ENCODE measurements around the gene IL1RAP. TPM values are rescaled to one million over a fixed set of nuclear protein-coding genes. Genes with fewer than 3 reads are reported as not detected.

The IL1RAP gene
- polyA plus RNA-seq, 1 donor = 8.9 TPM

DNA sequence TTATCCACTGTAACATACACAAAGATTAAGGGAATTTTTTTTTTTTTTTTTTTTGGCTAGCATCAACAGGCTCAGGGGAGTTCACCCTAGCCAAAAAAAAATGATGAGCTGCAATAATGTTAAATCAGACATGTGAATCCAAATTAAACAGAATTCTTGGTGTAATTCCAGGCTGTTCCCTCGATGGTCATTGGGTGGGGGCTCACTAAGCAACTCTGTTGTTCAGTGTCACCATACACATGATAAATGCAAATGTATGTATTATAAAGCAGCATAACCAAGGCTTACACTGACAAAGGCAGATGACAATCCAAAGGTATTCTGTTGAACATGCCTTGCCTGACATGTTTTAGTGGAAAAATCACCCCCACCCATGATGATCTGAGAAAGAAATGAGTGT lies 29.0 kb downstream of the IL1RAP start:
- DNase-seq (ENCODE audit: low read depth) = no peak

DNA sequence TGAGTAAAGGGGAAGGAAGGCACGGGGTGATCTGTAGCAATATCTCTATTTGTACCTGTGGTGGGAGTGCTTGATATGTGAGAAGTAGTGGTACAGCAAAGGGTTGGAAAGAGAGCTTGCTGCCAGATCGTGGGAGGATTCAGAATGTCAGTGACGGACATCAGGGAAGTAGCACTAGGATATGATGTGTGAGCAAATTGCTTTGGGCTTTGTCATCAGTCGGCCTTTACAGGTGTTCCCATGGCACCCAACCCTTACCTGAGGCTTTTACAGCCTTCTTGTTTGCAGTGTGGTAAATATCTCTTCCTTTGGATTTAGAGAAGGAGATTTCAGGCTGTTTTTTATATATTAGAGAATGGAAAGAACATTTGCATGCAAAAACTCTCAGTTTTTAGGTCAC lies 29.8 kb downstream of the IL1RAP start:
- DNase-seq (ENCODE audit: low read depth) = no peak

DNA sequence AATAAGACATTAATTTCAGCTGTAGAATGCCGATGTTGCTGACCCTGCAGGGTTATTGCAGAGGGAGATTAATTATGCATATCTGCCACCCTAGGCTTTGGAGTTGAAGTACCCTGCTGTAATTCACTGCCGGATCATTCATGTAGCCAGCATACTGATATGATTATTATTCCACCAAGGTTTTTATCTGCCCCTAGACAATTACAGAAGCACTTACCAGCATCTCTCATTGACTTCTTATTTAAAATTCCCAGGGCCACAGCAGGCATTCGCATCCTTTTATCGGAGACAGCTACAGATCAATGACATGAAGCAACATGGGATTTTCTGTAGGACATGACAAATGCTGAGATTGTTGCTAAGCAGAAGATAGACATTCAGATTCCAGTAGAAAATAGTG lies 31.3 kb downstream of the IL1RAP start:
- no peak for DNase-seq (ENCODE audit: low read depth)

DNA sequence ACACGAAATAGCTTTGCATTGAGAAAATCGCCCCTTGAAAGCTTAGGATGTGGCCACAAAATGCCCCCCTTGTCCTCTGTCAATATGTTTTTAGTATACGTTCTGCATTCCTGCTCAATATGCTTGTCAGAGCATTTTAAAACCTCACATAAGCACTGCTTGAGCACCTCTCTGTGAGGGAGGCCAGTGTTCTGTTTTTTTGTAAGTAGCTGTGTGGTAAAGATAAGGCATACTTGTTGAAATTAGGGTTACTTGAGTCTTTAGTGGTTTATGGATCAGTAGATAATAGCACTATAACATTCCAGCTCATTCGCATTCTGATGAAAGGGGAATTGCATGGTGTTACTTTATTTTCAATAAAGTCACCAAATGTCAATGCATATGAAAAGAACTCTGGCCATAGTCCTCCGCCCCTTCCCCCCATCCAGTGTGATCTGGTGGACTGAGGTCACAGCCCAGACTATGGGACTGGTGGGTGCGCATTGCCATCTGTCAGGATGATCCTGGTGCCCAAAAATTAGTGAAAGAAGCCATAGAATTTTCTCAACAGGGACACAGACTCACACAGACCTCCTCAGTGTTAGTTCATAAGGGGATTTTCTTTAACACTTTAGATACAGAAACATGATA lies 33.1 kb downstream of the IL1RAP start:
- no peak for DNase-seq (ENCODE audit: low read depth)

DNA sequence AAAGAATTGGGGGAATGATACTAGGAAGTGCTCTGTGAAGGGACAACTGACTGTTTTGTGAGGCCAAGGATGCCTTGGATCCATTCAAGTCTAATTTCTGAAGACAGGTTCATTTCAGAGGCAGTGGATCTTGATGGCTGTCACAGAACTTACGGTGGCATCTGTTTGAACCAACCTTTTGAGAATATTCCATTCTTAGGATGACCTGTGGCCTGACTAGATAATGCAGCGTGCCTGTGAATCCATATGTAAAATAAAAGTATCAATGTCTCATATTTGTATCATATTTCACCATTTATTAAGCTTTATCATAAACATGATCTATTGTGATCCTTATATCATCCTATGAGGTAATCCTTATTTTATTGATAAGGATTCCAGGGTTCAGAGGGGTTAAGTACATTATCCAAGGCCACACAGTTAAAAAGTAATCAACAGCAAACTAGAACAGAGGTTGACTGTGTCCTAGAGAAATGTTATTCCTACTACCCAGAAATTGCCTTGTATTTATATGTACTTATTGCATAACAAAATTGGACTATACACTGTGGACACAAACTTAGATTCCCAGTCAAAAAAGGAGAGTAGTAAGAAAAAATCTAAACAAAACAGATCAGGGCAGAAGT lies 34.3 kb downstream of the IL1RAP start:
- no peak for DNase-seq (ENCODE audit: low read depth)

DNA sequence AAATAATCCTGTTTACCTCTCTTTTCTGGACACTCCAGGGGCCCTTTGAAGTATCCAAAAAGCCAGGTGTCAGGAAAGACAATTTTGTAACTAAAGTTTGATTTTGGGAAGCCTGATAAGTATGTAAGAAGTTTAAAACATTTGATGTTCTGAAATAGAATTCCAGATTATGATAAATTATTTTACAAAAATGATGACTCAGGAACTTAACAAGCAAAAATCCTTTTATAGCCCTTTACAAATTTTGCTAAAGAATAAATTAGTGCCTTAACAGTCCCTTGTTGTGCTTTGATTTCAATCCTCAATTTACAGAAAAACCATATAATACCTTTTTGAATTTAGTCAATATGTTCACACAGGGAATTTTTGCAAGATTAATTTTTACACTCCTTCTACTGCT lies 38.1 kb downstream of the IL1RAP start:
- no peak for DNase-seq (ENCODE audit: low read depth)

DNA sequence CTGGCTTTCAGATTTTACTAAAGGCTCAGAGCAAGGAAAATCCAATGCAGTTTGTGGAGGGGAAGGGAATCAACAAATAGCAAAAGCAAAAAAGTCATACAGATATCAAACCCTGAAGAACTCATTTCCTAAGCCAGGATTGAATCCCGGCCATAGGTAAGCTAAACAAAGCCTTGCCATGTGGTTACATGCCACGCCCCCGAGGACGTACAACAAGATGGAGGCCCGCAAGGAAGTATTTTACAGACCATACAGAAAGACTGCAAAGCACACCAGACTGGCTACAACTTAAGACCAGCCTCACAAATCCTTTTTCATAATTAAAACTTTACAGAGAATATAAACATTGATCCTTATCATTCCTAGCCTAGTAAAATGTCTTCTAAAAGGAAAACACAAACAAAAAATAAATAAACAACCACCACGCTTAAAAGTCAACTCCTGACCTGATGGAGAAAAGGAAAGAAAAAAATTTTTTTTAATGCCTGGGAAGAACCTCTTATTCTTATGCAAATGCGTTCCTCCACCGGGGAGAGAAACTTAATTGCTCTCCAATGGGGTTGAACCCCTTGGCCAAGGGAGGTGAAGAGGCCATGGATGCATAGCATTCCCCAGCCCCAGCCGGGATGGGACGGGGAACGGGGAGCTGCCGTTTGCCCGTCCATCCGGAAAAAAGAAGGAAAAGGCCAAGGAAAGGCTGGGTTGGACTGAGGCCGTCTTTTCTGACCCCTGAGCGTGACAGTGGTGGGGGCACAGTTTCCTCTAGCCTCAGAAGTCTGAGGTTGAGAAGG lies 39.3 kb downstream of the IL1RAP start:
- no peak for DNase-seq (ENCODE audit: low read depth)

DNA sequence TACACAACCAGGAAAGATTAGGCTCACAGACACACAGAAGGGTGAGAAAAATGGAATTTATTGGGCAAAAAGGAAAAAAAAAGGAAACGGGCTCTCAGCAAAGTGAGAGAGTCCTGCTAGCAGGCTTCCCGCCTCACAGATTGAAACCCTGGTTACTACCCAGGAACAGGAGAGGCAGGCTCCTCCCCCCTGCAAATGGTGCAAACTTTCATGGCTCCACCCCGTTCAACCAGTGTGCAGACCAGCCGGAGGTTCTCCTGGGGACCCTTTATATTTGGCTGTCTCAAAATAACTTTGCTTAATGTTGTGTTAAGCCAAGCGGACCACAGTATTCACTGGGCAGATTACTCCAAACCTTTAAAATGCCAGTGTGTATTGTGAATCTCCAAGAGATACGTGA lies 40.3 kb downstream of the IL1RAP start:
- DNase-seq (ENCODE audit: low read depth) = no peak

DNA sequence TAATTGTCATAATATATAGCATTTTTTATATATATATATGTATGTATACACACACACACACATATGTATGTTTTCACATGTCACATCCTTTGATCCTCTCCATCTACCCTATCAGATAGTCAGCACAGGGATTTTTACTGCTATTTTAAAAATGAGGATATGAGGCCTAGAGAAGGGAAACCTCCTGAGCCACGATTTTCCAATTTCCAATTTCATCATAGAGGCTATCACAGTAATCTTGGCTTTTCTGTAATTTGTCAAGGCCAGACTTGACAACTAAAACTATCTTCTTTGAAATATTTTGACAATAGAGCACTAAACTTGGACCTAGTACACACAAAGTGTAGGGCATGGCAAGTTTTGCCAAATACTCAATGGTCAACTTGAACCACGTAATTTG lies 42.5 kb downstream of the IL1RAP start:
- DNase-seq (ENCODE audit: low read depth) = no peak

DNA sequence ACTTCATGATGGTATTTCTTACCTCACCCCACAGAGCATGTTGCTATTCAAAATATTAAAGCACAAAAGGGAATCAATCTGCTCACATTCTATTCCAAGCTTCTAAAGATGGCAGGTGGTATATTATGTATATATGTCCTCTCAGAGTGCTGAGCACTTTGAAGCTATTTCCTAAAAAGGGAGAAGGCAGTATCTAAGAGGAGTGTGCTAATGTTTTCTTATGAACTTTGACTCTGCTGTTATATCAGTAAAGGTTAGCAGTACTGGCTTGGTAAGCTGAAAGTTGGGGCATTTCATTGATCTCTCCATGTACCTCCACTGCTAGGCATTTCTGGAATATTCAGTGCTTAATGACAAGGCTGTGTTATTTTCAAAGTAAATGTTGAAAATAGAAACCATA lies 43.4 kb downstream of the IL1RAP start:
- no peak for DNase-seq (ENCODE audit: low read depth)

DNA sequence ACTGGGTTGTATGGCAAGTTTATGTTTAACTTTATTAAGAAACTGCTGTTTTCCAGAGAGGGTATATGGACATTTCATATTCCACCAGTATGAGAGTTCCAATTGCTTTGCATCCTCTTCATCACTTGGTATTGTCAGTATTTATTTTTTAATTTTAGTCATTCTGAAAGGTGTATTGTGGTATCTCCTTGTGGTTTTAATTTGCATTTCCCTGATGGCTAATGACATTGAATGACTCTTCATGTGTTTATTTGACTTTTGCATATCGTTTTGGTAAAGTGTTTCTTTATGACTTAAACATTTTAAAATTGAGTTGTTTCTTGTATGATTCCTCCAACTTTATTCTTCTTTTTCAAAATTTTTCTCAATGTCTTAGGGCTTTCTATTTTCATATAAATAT lies 44.4 kb downstream of the IL1RAP start:
- DNase-seq (ENCODE audit: low read depth) = no peak

DNA sequence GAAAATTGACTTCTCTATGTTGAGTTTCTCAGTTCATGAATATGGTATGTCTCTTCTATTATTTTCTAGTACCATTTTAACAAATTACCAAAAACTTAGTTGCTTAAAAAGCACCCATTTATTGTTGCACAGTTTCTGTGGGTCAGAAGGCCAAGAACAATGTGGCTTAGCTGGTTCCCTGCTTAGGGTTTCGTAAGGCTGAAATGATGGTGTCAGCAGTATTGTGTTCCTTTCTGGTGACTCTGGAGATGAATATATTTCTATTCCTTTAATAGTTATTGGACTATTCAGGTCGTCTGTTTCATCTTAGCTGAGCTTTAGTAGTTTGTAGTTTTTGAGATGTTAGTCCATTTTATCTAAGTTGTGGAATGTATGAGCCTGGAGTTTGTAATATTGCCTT lies 44.9 kb downstream of the IL1RAP start:
- DNase-seq (ENCODE audit: low read depth) = no peak

DNA sequence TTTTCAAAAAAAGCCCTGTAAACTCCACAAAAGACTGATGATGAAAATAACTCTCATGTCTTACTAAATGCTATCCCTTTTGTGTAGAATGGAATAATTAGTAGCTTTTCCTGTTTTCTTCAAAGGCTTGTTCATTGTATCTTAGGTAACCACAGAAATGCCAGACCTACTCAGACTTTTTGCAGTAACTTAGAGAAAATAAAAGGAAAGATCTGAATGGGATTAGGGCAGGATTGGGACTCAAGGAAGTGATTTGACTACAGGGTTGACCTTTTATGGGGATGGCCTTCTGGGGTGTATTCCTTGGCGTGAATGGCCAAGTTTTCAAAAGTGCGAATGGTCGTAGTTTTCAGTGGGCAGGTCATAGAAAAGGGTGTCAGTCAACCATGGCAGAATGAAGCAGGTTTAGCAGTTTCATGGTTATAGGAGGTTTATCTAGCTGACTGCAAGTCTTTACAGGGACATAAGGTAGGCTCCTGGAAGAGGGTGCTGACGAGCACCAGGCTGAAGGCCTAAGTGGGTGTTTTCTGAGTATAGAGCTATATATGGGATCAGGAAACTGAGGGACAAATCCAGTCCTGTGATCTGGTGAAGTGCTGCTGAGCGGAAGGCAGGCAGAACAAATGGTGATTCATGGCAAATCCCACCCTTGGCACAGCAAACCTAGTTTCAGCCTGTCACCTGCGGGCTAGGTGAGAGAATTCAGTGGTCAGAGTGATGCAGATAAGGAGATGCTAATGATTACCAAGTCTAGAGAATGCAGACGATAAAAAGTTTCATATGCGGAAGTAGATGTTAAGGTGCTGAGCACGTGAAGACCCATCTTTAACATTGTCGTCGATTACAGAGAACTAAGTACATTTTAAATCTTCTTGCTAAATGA lies 46.4 kb downstream of the IL1RAP start:
- no peak for DNase-seq (ENCODE audit: low read depth)

DNA sequence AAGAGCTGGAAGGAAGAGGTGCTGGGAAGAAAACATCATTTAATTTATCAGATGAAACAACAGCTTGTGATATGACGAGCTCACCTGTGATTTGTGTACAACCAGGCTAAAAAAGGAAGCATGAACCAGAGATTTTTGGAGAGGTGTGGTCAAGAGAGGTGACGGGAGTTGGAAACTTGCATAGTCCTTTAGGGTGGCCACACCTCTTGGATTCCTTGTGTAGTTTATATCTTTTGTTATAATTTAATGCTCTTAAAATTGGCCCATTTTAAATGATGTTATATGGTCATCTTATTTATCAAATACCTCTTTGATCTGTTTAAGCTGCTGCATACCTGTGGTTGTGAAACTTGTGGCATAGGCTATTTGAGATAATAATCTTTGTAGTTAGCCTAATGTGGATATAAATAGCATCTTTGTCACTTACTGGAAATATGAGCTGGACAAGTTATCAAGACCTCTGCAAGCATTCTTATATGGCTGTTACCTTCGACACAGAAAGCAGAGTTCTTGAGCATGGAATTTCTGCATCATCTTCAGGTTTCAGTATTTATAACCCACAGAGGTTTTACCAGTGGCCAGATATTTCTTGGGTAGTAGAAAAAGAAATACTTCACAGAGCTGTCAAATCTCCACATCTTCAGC lies 49.1 kb downstream of the IL1RAP start:
- no peak for DNase-seq (ENCODE audit: low read depth)

DNA sequence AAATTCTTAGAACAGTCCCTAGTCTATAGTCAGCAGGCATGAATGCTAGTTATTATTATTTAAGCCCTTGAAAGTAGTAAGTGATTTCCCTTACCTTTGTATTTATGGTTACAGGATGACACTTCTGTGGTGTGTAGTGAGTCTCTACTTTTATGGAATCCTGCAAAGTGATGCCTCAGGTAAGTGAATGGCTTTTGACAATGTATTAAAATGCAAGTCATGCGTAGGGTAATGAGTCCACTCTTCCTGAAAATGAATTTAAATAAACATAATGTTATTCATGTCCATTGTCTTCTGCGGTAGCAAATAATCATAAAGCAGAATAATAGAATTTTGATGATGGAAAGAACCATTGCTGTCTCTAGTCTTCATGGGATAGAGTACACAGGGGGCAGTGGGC lies 50.3 kb downstream of the IL1RAP start:
- no peak for DNase-seq (ENCODE audit: low read depth)

DNA sequence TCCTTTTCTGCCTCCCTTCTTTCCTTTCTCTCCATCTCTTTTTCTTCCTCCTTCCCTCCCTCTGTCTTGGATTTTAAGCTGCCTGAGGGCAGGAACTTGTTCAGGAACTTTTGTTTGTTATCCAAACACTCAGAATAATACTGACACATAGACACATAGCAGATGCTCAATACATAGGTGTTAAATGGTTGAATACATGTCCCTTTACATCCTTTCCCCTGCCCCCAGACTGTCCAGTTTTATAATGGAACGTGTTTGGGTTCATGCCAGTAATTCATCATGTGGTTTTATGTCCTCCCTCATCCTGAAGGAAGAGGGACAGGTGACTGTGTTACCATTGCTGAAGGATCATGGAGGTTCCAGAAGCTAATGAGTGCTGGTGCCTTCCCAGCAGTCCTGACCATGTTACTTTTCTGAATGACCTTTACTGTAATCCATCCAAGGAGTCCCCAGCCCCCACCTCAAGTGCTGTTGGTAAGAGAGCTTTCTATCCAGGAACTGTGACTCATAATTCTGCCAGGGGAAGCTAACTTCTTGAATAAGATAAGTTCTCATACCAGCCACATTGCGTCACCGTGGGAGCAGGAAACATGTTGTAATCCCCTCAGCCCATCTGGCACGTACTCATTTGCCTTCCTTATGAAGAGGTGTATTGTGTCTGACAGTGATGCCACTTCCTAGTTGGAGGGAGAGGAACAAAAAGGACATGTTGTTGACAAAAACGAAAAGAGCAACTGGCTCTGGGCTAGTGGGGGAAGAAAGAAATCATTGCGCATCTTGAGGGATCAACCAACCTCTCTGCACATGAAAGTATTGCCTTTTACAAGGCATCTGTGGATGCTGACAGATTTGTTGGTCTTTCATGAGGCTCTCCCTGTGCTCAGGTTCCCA lies 52.4 kb downstream of the IL1RAP start:
- DNase-seq (ENCODE audit: low read depth) = peak; percentile 26

DNA sequence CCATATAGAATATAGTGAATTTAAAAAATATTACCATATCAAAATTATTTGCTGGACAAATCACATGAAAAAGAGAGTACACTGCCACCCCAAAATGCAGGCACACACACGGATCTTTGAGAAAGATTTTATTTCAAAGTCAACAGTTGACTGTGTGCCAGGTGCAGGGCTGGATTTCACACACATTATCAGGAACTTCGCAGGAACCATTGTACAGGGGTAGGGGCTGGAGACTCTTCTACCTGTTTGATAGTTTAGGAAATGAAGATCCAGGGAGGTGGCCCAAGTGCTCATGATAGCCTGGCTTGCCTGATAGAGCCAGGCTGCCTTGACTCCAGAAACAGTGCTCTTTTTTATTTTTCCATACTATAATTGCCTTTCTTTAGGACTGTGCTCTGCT lies 54.2 kb downstream of the IL1RAP start:
- no peak for DNase-seq (ENCODE audit: low read depth)

DNA sequence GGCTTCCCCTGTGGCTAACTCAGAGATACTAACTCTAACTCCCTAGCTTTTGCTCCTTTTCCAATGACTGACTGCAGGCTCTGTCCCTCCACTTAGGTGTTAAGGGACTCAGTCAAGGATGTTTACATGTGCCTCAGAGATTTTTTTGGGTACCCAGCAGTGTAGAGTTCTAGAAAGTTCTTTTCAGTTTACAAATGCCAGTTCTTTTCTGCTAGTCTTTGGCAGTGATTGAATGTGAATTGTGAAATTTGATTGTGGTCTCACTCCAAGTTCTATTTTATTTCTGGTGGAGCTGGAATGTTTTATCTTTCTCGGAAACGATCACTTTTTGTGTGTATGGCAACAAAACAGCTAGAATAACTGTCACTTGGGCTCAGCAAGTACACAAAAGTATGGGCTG lies 60.6 kb downstream of the IL1RAP start:
- DNase-seq (ENCODE audit: low read depth) = no peak

DNA sequence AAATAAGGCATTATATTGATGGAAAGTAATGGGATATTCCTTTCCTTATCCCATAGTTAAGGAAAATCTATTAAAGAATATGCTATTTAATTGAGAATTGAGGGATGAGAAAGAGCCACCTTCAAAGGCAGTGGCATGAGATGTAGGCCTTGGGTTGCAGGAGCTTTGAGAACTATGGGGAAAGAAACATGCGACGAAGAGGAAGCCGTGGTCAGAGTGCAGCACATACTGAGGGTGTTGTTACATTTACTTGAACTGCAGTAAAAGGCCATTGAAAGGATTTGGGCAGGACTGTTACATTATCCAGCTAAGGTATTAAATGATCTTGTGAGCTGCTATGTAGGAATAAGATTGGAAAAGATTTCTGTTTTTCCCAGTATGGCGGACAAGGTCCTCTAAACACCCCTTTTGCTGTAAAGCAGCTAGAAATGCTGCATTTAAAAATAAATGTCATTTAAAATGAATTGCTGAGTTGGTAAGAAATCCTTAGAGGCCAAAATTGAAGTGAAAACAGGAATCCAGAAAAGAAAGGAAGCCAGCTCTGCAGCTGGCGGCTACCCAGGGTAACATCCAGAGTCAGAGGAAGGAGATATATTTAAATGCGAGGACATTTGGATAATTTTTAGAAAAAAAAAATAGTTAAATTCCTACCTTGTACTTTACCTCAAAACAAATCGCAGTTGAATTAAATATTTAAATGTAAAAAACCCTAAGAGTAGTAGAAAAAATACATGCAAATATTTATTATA lies 61.7 kb downstream of the IL1RAP start:
- DNase-seq (ENCODE audit: low read depth) = peak; percentile 6

DNA sequence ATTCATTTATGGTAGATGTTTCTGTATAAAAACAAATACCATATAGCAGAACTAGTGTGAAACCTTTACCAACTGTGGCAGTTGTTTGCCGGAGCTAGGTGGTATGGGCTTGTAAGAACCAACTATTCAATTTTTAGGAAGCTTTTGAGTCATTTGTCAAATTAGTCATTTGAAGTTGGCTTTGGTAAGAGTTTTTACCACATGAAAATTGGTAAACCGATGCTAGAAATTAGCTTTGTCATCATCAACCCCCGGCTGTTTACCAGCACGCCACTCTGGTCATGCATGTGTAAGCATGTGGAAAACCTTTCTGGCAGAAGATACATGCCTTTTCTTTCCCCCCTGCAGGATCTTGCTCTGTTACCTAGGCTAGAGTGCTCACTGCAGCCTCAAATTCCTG lies 63.3 kb downstream of the IL1RAP start:
- DNase-seq (ENCODE audit: low read depth) = no peak

Measured in forelimb muscle (tissue), 1 donor.